CD14-positive monocyte (primary cell): ENCODE measurements around the gene MMP28. TPM values are rescaled to one million over a fixed set of nuclear protein-coding genes. Genes with fewer than 3 reads are reported as not detected.

Experiments
- DNase-seq, 3 donors: peaks; one replicate each; pipeline ENCODE4 v3.0.0-alpha.2; 2011 to 2022
- H2AFZ ChIP-seq: 2 replicates; pipeline ENCODE4 v1.6.0; 2012; ENCODE audit warnings: mild to moderate bottlenecking, low read depth, low read length, inconsistent platforms; ENCODE audit not compliant: insufficient read depth, poor library complexity, severe bottlenecking
- H3K27ac ChIP-seq, 2 donors: 1 replicate in 1 of 2; 2 replicates in 1 of 2; pipeline ENCODE4 v1.5.1; 2012 to 2013; ENCODE audit warnings: low read length in 2 of 2, control low read depth in 1 of 2, inconsistent platforms in 1 of 2, low read depth in 1 of 2, mild to moderate bottlenecking in 1 of 2
- H3K27me3 ChIP-seq, 2 donors: one replicate each; pipeline versions ENCODE4 v1.6.0 to v1.6.1; 2011 to 2013; ENCODE audit warnings: low read length in 2 of 2; ENCODE audit not compliant: control insufficient read depth in 2 of 2, insufficient read depth in 2 of 2
- H3K36me3 ChIP-seq, 2 donors: replicated peaks in 1 of 2; 1 replicate in 1 of 2; 2 replicates in 1 of 2; pipeline versions ENCODE4 v1.5.1 to v1.6.1; 2012 to 2013; ENCODE audit warnings: low read length in 2 of 2, control low read depth in 1 of 2, inconsistent platforms in 1 of 2, mild to moderate bottlenecking in 1 of 2; ENCODE audit not compliant: insufficient read depth in 2 of 2, control insufficient read depth in 1 of 2
- H3K4me1 ChIP-seq, 2 donors: 1 replicate in 1 of 2; 2 replicates in 1 of 2; pipeline versions ENCODE4 v1.5.1 to v1.6.1; 2012 to 2013; ENCODE audit warnings: low read length in 2 of 2, control low read depth in 1 of 2, inconsistent platforms in 1 of 2, mild to moderate bottlenecking in 1 of 2, moderate library complexity in 1 of 2; ENCODE audit not compliant: insufficient read depth in 2 of 2, control insufficient read depth in 1 of 2
- H3K4me2 ChIP-seq: replicated peaks from 2 replicates; pipeline ENCODE3; 2012; ENCODE audit warnings: low read length, moderate library complexity, mild to moderate bottlenecking; ENCODE audit not compliant: poor library complexity, severe bottlenecking; ENCODE audit errors: extremely low read depth
- H3K4me3 ChIP-seq, 3 experiments: fragments of 200-600 bp in 1 of 3; sonication (generic) in 1 of 3; replicated peaks in 1 of 3; 1 replicate in 2 of 3; 2 replicates in 1 of 3; pipeline ENCODE4 v1.5.1; 2011 to 2013; ENCODE audit warnings: low read length in 3 of 3, mild to moderate bottlenecking in 3 of 3, control low read depth in 2 of 3, low read depth in 2 of 3, inconsistent platforms in 1 of 3, moderate library complexity in 1 of 3
- H3K79me2 ChIP-seq: 2 replicates; pipeline ENCODE4 v1.6.0; 2012; ENCODE audit warnings: mild to moderate bottlenecking, control low read depth, inconsistent platforms, low read length, moderate library complexity; ENCODE audit not compliant: insufficient read depth
- H3K9ac ChIP-seq: 2 replicates; pipeline ENCODE4 v1.6.0; 2017; ENCODE audit warnings: low read length, mild to moderate bottlenecking; ENCODE audit not compliant: insufficient read depth, poor library complexity, severe bottlenecking
- H3K9me3 ChIP-seq, 2 donors: replicated peaks in 1 of 2; 1 replicate in 1 of 2; 2 replicates in 1 of 2; pipeline versions ENCODE4 v1.5.1 to v1.6.1; 2012 to 2013; ENCODE audit warnings: low read length in 2 of 2, control low read depth in 1 of 2; ENCODE audit not compliant: control insufficient read depth in 1 of 2, insufficient read depth in 1 of 2
- H4K20me1 ChIP-seq: 2 replicates; pipeline ENCODE4 v1.6.0; 2012; ENCODE audit warnings: mild to moderate bottlenecking, low read length, control low read depth, moderate library complexity; ENCODE audit not compliant: insufficient read depth
- H3K27ac Mint-ChIP-seq, 7 donors: one replicate each; pipeline ENCODE4 v1.8.0; 2020; ENCODE audit warnings: mild to moderate bottlenecking in 7 of 7, mixed read lengths in 7 of 7, moderate library complexity in 6 of 7, inconsistent platforms in 2 of 7
- H3K27me3 Mint-ChIP-seq, 3 donors: one replicate each; pipeline ENCODE4 v1.8.0; 2021 to 2022; ENCODE audit warnings: low read depth in 3 of 3, mild to moderate bottlenecking in 3 of 3, mixed read lengths in 3 of 3, moderate library complexity in 3 of 3, inconsistent platforms in 1 of 3
- H3K36me3 Mint-ChIP-seq, 2 donors: one replicate each; pipeline ENCODE4 v1.8.0; 2020; ENCODE audit warnings: mixed read lengths in 2 of 2, inconsistent platforms in 1 of 2, mild to moderate bottlenecking in 1 of 2
- H3K4me1 Mint-ChIP-seq: one replicate; pipeline ENCODE4 v1.8.0; 2020; ENCODE audit warnings: mild to moderate bottlenecking, mixed read lengths
- H3K4me3 Mint-ChIP-seq, 2 donors: one replicate each; pipeline ENCODE4 v1.8.0; 2020; ENCODE audit warnings: mild to moderate bottlenecking in 2 of 2, mixed read lengths in 2 of 2, moderate library complexity in 1 of 2
- H3K9me3 Mint-ChIP-seq, 7 donors: one replicate each; pipeline ENCODE4 v1.8.0; 2020 to 2022; ENCODE audit warnings: mixed read lengths in 7 of 7, mild to moderate bottlenecking in 6 of 7, moderate library complexity in 6 of 7, inconsistent platforms in 2 of 7
- CTCF ChIP-seq: fragments of 200-600 bp; IDR thresholded peaks from one replicate; pipeline ENCODE4 v1.8.0; 2022; ENCODE audit warnings: antibody characterized with exemption, mild to moderate bottlenecking
- WGBS: methylation state at CpG from one replicate; pipeline ENCODE4 v1.1.5; 2013; ENCODE audit warnings: missing lambda C conversion rate; ENCODE audit not compliant: insufficient coverage; 5-methylcytosine and 5-hydroxymethylcytosine counted together
- intact Hi-C, 2 donors: fragments of 100-400 bp; cut with micrococcal nuclease; formaldehyde crosslinking; loops; one replicate each; pipeline versions ENCODE4 v1.15.0 to v1.15.1; 2023
- polyA minus RNA-seq: library from RNA; depleted of rRNA, polyadenylated mRNA; stranded (reverse); fragments of >200 nt; gene quantifications from 2 replicates; pipeline ENCODE4 v1.2.3, GENCODE V29; 2012
- polyA plus RNA-seq, 3 donors: library from polyadenylated mRNA; depleted of rRNA in 1 of 3; unstranded in 2 of 3; stranded (reverse) in 1 of 3; fragments of 300-500 nt in 2 of 3; fragments of >200 nt in 1 of 3; fragmentation: Illumina TruSeq in 2 of 3; gene quantifications; 1 replicate in 2 of 3; 2 replicates in 1 of 3; pipeline ENCODE4 v1.2.3, GENCODE V29; 2012 to 2021
- total RNA-seq, 12 experiments: library from RNA in 1 of 12; stranded (reverse) in 1 of 12; fragments of 120-200 nt in 1 of 12; gene quantifications; one replicate each; pipeline ENCODE4 v1.2.4 and lab custom pipeline; 2013 to 2026; ENCODE audit warnings: mixed read lengths in 6 of 12, inconsistent platforms in 1 of 12

MMP28 gene
- 0.17 TPM for total RNA-seq (2013)
- polyA plus RNA-seq (not detected), polyA minus RNA-seq (0.14 TPM in 1 of 2 replicates, not detected in the other), total RNA-seq (lab: John Stamatoyannopoulos, UW) (0 to 0.69 (median 0.17) reads per million in 11 experiments)

DNA sequence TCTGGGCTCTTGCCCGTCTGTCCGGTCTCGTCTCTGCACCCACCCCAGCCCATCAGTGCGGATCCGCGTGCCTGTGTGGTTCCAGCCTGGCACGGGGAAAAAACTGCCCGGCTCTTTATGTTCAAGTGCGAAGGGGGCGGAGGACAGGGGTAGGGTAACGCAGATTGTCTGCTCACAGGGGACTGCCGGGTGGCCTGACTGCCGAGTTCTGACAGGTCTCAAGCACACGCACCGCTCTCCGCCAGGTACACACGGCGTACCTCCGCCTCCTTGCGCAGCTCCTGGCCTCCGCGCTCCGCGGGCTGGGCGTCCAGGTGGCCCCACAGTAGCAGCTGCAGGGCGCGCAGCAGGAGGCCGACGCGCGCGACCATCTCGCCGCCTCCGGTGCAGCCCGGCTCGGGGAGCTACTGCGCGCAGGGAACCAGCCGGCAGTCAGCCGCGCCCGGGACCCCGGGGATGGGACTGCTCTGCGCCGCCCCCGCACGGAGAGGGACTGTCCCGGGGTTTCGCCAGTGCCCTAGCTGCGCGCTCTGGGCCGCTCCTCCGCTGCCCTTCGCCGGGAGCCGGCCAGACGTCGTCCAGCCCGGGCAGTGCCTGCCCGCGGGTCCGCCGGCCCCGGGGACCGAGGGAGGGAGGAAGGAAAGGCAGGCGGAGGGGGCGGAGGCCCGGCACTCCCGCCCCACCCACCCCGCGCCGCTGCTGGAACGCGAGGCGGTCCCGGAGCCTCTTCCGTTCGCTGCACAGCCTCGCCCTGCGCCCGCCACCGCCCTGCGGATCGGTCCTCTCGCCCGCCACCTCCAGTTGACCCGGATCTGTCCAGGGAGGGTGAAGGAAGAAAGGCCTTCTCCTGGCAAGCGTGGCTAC lies at the start of gene MMP28:
Gene MMP28, minus strand, starts transcription at position 635 of the 864 bp plus-strand sequence. Its CDS starts 264 bp downstream, at position 371.
- H3K4me3 ChIP-seq: peak within 1 kb of the TSS in 2 of 3 experiments; percentile 20 to 69
- H3K79me2 ChIP-seq: no peaks in the 10 kb centered on the region
- DNase-seq: no peak
- Mint-ChIP-seq H3K4me1 (peaks cover 13% of the 10 kb centered on the region), H3K27me3 (peaks cover 54 to 66% (median 62%) of the 10 kb centered on the region in 3 donors), H3K36me3 (peaks cover 0 to 2% of the 10 kb centered on the region in 2 donors), H3K27ac (no peak within 1 kb of the TSS), H3K4me3 (peak within 1 kb of the TSS; percentile 75 to 82), H3K9me3 (peaks cover 0 to 6% (median 0%) of the 10 kb centered on the region in 7 donors)
- no peak for TF ChIP-seq CTCF
- intact Hi-C loops: no loop called here
- H2AFZ ChIP-seq: peak within 1 kb of the TSS; percentile 67
- peak within 1 kb of the TSS; percentile 78 for H3K4me2 ChIP-seq
- H3K27me3 ChIP-seq: peaks cover 47 to 57% of the 10 kb centered on the region in 2 donors
- peaks cover 0 to 6% of the 10 kb centered on the region in 2 donors for H3K9me3 ChIP-seq
- H3K27ac ChIP-seq: no peak within 1 kb of the TSS
- H3K9ac ChIP-seq: no peak within 1 kb of the TSS
- H3K36me3 ChIP-seq: no peaks in the 10 kb centered on the region
- H3K4me1 ChIP-seq: peaks cover 10 to 15% of the 10 kb centered on the region in 2 donors
- WGBS: under 1% methylated on average over 78 of the region's 89 CpGs
- no peaks in the 10 kb centered on the region for H4K20me1 ChIP-seq

GRCh38 chr17:35844547-35844946 lies 49.1 kb upstream of the MMP28 start:
- no peak for TF ChIP-seq CTCF
- 98% methylated on average over 17 of the region's 19 CpGs for WGBS
- H3K4me3 ChIP-seq: no peak overlapping the region
- H3K79me2 ChIP-seq: no peaks in the 10 kb centered on the region
- H3K9ac ChIP-seq: no peak overlapping the region
- Mint-ChIP-seq H3K9me3 (no peaks in the 10 kb centered on the region), H3K27ac (peak overlapping the region in 3 of 7 donors; percentile 4 to 46 (median 21)), H3K4me3 (no peak overlapping the region), H3K27me3 (peaks cover 0 to 2% (median 1%) of the 10 kb centered on the region in 3 donors), H3K36me3 (peaks cover 79 to 94% of the 10 kb centered on the region in 2 donors), H3K4me1 (no peaks in the 10 kb centered on the region)
- peaks cover 79 to 97% of the 10 kb centered on the region in 2 donors for H3K36me3 ChIP-seq
- DNase-seq: no peak
- peaks cover 16% of the 10 kb centered on the region for H4K20me1 ChIP-seq
- no peak overlapping the region for H3K27ac ChIP-seq
- intact Hi-C loops: no loop called here
- H3K27me3 ChIP-seq: no peaks in the 10 kb centered on the region
- no peaks in the 10 kb centered on the region for H3K4me1 ChIP-seq
- no peak overlapping the region for H3K4me2 ChIP-seq
- no peak overlapping the region for H2AFZ ChIP-seq
- H3K9me3 ChIP-seq: no peaks in the 10 kb centered on the region
